ENCODE data around the gene PAQR5. TPM values are rescaled to one million over a fixed set of nuclear protein-coding genes. Genes with fewer than 3 reads are reported as not detected.
A peak's percentile ranks its signal among the peaks of the same experiment; 100 is the strongest.

Gene PAQR5
- 10 to 100 TPM; 36.3 to 71.1 TPM for total RNA-seq

DNA sequence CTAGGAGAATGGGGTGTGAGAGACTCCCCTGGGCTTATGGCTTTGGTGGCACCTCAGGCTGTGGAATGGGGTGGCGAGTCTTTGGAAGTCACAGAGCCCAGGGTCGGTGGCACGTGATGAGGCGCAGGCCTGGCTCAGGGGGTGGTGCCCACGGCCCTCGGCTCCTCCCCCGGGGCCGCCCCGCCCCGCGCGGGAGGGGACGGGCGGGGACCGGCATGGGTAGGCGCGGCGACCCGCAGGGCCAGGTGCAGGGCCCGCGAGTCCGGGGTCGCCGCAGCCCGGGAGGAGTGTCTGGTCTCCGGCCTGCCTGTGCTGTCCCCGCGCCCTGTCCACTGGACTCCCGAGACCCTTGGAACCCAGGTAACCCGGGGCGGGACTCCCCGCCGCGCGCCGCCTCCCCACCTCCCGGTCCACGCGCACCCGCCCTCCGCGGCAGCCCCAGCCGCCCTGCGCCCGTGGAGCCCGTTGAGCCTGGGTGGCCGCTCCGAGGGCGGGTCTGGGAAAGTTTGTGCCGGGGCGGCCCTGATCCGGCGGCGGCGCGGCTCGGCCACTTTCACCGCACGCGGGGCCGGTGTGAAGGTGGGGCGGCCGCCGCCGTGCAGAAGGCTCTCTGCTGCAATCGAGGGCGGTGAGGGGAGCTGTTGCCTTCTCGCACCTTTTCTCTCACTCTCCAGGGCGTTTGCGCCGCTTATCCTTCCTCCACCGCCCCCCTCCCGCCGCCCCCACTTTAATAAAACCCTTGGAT lies at the start of gene PAQR5:
Gene PAQR5, plus strand, starts transcription at position 216 of the 745 bp plus-strand sequence. CDS start 61,169 bp downstream, outside the sequence.
- Histone ChIP-seq H3K9me3 (no peaks in the 10 kb centered on the region), H3K4me3 (peak within 1 kb of the TSS; percentile 72)

GRCh38 chr15:69253156-69253555 lies 45.6 kb upstream of the PAQR5 start:
- Histone ChIP-seq H3K4me3 (no peak overlapping the region), H3K27ac (no peak overlapping the region), H3K9ac (ENCODE audit: low read depth in 2 of 2, low read length in 2 of 2) (no peak overlapping the region), H3K27me3 (no peaks in the 10 kb centered on the region), H3K4me1 (no peaks in the 10 kb centered on the region), H3K36me3 (no peaks in the 10 kb centered on the region), H3K9me3 (no peaks in the 10 kb centered on the region)
- no peak for DNase-seq
- no peak for TF ChIP-seq CTCF (IDR thresholded peaks at IDR 0.05)
- intact Hi-C loops (cut with DNase I) = no loop called here

More for the DNA sequence above, at the start of gene PAQR5:
- intact Hi-C loops (cut with DNase I) = no loop called here
- Histone ChIP-seq H3K4me1 (no peaks in the 10 kb centered on the region), H3K36me3 (no peaks in the 10 kb centered on the region), H3K27ac (peak within 1 kb of the TSS; percentile 17), H3K27me3 (no peaks in the 10 kb centered on the region), H3K9ac (ENCODE audit: low read depth in 2 of 2, low read length in 2 of 2) (peak within 1 kb of the TSS; percentile 79)
- peak; percentile 77 for DNase-seq
- no peak for TF ChIP-seq CTCF (IDR thresholded peaks at IDR 0.05)

GRCh38 chr15:69265347-69265955 lies 33.3 kb upstream of the PAQR5 start:
- Histone ChIP-seq H3K27ac (no peak overlapping the region), H3K4me3 (no peak overlapping the region), H3K9me3 (no peaks in the 10 kb centered on the region), H3K27me3 (no peaks in the 10 kb centered on the region), H3K4me1 (no peaks in the 10 kb centered on the region), H3K36me3 (no peaks in the 10 kb centered on the region), H3K9ac (ENCODE audit: low read depth in 2 of 2, low read length in 2 of 2) (no peak overlapping the region)
- intact Hi-C loops (cut with DNase I) = loop anchor here (2.0 to 10.0 kb wide), 2 partner anchors 129 to 205 kb away; no protein-coding TSS in a partner anchor
- no peak for DNase-seq
- TF ChIP-seq CTCF (IDR thresholded peaks at IDR 0.05) = peak; percentile 52

- intact Hi-C loops (cut with DNase I) = no loop called here
- Histone ChIP-seq H3K36me3 (no peaks in the 10 kb centered on the region), H3K4me1 (no peaks in the 10 kb centered on the region), H3K9me3 (no peaks in the 10 kb centered on the region), H3K9ac (ENCODE audit: low read depth in 2 of 2, low read length in 2 of 2) (no peak overlapping the region), H3K27ac (no peak overlapping the region), H3K4me3 (no peak overlapping the region), H3K27me3 (no peaks in the 10 kb centered on the region)
- DNase-seq = no peak
- no peak for TF ChIP-seq CTCF (IDR thresholded peaks at IDR 0.05)
Measured at GRCh38 chr15:69271217-69271616, 27.5 kb upstream of the PAQR5 start.

- no peak overlapping the region for H3K9ac ChIP-seq (ENCODE audit: low read depth in 2 of 2, low read length in 2 of 2)
- H3K4me3 ChIP-seq = no peak overlapping the region
- H3K36me3 ChIP-seq = no peaks in the 10 kb centered on the region
- intact Hi-C loops (cut with DNase I) = no loop called here
- no peak for TF ChIP-seq CTCF (IDR thresholded peaks at IDR 0.05)
- H3K4me1 ChIP-seq = no peaks in the 10 kb centered on the region
- H3K9me3 ChIP-seq = no peaks in the 10 kb centered on the region
- no peak overlapping the region for H3K27ac ChIP-seq
- H3K27me3 ChIP-seq = no peaks in the 10 kb centered on the region
- DNase-seq = no peak
Measured at GRCh38 chr15:69272139-69272538, 26.6 kb upstream of the PAQR5 start.

Data from colonic mucosa (tissue), 4 donors.